DOHH2 (cell line): ENCODE measurements around the gene BCAP29.

Source experiments
- CTCF ChIP-seq: fragments of 200-600 bp; sonication (generic); IDR thresholded peaks from one replicate; pipeline ENCODE4 v1.5.1; 2014; ENCODE audit warnings: antibody characterized with exemption, mild to moderate bottlenecking, low read depth, low read length; ENCODE audit not compliant: poor library complexity, severe bottlenecking
- EZH2phosphoT487 ChIP-seq: fragments of 200-600 bp; sonication (generic); IDR thresholded peaks from 2 replicates; pipeline ENCODE4 v1.6.1; 2017; ENCODE audit warnings: borderline replicate concordance, mild to moderate bottlenecking, antibody characterized with exemption, low read length, moderate library complexity, mixed read lengths

DNA sequence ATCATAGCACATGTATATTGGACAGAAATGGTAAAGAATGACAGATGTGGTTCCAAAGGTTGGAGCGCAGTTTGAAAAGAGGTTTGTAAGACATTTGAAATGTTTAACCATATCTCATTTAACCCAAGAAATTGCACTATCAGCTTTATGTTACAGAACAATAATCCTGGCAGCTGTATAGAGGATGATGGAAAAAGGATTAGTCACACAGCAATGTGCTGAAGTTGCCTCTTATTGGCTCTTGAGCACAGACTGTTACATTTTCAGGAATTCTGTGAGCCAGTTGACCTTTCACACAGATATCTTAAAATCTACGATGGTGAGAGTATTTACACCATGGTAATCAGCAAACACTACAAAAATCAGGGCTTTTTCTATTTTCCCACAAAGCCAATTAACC lies 20.2 kb upstream of the BCAP29 start:
- TF ChIP-seq CTCF (no peak), EZH2phosphoT487 (no peak)
